Stimulated activated CD8-positive, alpha-beta memory T cell treated with anti-CD3 and anti-CD28 coated beads, Interleukin-4, amount 100 ng/mL, for 4 hours (primary cell): Measurements from ENCODE around the gene FSD2.
"Not testable (repeated sequence)": the region's sequence is repeated elsewhere in the genome, so short reads cannot be mapped to it uniquely, and the experiment has no call there.

ENCODE experiments used
- DNase-seq, 2 donors: peaks; one replicate each; pipeline ENCODE4 v3.0.0-alpha.2; 2020; ENCODE audit warnings: low read depth in 2 of 2, low spot score in 1 of 2

The FSD2 gene

DNA sequence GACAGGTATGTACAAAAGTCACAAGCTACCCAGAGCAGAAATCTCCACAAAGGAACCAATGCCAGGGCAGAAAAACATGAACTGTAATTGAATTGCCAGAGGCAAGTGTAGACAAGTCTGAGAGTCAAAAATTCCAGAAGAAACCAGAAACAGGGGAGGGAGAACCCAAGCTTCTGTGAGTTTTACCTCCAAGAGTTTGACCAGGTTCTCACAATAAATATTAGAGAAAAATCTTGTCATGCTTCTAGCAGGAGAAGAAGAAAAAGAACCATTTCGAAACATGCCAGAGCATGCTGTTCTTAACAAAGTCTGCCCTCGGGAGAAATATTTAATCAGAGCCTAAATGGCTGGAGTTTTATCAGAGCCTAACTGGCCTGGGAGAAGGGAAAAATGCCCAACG lies 63.7 kb downstream of the FSD2 start:
- DNase-seq: no peak

DNA sequence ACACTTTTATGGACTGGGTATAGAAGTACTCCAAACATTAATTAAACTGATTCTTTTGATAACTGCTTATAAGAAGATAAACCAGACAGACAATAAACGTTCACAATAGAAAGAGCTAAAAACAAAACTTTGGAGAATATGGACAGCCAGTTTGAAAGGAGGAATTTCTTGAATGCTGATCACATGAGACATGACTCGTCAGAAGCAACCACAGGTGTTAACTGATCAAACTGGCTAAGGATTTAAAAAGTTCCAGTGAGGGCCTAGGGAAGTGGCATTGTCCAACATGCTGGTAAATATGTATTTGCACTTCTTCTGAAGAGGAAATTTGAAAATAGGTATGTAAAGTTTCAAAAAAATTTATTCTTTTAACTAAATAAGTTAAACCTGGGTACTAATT lies 66.8 kb downstream of the FSD2 start:
- no peak for DNase-seq

DNA sequence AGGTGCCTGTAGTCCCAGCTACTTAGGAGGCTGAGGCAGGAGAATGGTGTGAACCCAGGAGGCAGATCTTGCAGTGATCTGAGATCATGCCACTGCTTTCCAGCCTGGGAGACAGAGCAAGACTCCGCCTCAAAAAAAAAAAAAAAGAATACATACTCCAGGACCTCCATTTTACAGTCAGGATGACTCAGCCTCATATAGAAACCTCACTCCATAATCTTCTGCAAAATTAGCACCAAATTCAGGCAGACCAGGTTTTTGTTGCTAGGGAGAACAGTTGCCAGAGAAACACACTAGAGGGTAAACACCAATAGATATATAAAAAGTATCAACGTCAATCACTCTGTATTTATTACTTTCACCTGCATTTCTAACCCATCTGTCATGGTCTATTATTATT lies 67.9 kb downstream of the FSD2 start:
- no peak for DNase-seq

DNA sequence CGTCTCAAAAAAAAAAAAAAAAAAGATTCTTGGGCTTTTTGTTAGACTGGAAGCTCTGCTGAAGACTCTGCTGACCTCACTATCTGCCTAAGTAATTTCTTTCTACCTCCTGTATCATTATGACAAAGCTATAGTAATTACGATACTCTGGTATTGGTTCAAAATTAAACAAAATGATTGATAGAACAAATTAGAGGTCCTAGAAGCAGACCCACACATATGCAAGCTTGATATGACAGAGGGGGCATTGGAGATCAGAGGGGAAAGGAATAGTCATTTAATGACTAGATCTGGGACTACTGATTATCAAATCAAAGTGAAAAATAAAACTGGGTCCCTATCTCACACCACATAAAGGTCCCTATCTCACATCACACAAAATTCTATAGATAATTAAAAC lies 74.3 kb downstream of the FSD2 start:
- no peak for DNase-seq

DNA sequence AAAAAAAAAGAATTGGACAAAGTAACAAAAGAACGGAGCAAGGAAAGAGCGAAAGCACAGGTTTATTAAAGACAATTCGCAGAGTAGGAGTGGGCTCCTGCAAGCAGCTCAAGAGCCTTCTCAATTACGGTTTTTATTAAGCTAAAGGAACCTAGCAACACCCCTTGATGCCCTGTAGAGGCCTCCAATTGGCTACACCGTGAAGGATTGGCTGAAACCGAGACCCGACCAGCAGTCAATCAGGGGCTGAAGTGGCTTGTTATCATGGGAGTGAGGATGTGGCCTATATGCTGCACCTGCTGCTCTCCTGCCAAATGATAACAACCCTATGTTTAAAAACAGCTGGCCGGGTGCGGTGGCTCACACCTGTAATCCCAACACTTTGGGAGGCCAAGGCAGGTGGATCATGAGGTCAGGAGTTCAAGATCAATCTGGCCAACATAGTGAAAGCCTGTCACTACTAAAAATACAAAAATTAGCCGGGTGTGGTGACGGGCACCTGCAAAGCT lies 75.8 kb downstream of the FSD2 start:
- no peak for DNase-seq

DNA sequence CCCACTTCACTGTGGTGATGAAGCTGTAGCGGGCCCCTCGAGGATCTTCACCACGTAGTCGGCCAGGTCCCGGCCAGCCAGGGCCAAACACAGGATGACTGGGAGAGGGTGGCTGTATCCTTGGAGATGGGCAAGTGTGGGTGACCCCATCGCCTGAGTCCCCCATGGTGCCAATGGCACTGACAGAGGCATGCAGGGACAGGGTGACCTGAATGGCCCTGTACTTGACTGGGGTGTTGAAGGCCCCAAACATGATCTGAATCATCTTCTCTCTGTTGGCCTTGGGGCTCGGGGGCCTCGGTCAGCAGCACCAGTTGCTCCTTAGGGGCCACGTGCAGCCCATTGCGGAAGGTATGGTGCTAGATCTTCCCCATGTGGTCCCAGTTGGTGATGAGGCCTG lies 79.1 kb downstream of the FSD2 start:
- no peak for DNase-seq

DNA sequence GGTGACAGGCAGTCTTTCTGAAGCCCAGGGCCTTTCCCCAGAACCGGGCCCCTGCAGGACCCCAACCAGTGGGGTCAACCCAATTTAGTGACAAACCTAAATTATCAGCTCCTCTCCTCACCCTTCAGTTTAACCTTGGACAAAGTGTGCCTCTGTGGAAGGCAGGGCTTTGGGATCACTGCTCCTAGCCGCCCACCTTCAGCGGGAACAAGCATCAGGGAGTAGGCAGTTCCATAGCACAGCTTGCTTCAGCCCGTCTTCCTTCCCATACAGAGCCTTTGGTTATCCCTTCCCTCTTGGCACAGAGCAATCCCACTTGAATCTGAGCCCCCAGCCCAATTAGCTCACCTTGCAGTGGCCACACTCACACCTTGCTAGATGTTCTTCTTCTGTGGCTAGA lies 90.9 kb downstream of the FSD2 start:
- DNase-seq: no peak

DNA sequence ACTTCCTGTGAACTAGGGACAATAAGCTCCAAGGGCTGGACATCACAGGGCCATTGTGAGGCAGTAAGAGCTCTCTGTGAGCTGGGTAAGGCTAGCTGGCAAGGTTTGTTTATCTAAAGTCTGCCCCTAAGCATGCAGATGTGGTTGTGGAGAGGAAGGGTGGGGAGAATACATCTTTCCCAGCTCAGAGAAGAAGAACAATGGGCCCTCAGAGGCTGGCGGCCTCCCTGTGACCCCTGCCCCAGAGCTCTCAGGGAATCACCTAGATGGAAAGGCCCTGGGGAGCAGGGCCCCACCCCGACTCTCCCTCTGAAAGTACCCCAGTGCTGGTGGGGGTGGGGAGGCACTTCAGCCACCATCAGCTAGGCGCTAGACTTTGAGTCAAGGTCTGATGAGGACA lies 91.9 kb downstream of the FSD2 start:
- no peak for DNase-seq

DNA sequence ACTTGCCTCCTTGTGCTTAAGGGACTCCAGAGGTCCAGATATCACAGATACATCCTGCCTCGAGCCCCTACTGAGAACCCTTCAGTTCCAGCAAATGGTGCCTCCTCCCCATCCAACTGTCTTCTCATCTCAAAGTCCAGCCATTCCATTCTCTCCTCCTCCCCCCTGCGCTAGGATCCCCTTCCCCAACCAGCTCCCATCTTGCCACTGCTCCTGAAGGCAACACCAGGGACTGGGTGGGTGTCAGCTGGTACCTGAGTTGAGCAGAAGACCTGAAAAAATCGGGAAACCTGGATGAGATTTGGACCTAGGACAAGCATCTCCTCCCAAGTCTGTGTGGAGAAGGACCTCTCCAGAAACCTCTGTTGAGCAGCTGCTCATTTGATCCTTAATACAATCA lies 93.8 kb downstream of the FSD2 start:
- no peak for DNase-seq

DNA sequence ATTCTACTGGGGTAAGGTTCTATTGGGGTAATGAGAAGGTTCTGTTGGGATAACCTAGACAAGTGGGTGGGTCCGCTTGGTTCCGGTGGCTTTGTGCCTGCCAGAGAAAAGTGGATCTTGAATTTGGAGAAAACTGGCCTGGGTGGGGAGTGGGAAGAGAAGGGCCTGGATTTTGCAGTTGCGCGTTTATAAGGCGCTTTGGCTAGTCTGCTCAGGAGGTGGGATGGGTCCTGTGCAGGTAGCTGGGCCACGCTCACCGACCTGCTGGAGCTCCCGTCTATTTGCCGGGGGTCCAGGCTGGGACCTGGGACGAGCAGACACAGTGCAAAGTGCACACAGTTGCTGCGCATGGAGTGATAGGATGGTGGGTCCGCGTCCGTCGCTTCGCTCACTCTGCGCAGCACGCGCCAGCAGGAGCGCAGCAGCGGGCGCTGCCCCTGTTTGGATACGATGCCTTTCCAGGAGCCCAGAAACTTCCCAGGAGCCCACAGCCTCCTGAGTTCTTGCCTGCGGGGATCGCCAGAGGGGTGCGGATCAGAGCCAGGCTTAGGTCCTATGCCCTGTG lies 94.9 kb downstream of the FSD2 start:
- DNase-seq: no peak

DNA sequence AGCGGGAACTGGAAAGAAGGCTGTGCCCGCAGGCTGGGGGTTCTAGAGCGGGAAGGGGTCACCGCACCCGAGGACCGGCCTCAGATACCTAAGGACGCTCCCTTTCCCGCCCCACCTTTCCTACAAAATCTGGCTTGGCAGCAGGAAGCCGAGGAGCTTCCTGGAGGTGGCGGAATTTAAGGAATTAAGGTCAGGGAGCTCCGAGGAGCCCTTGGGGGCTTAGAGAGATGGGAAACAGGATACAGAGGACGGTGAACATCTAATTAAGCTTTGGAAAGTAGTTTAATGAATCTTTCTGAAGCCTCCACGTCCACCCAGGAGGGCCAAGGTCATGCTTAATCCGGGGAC lies 95.7 kb downstream of the FSD2 start:
- no peak for DNase-seq

DNA sequence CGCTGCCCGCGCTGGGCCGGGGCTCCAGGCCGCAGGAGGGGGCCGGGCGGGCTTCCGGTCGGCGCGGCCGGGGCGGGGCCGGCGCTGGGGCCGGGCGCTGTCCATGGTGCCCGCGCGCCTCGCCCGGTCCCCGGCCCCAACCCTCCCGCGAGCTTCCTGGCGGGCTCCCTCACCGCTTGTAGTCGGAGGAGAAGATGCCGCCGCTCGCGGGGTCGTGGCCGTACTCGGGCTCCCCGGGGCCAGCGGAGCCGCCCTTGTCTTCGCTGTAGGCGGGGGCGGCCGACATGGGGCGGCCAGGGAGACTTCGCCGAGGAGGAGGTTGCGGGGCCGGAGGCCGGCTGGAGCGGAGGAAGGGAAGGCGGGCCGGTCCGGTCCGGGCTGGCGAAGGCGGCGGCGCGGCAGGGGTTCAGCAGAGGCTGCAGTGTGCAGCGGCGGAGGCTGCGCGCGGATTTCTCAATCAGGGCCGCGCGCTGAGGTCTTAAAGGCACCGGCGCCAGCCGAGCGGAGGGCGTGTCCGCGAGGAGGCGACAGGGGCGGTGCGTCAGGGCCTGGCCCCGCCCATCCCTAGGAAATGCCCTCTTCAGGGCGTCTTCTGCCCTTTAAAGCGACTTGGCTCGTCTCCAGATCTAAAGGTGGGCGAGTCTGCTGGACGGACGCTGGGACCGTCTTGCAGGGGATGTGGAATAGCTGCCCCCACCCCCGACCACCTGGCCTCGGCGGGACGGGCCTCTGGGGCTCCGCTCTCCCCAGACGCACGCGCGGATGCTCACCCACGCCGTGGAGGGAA lies 96.3 kb downstream of the FSD2 start, which contains the start of gene AP3B2:
AP3B2 (minus strand) TSS at position 455 of the 787 bp plus-strand sequence; CDS start at position 286, 169 bp downstream.
- peak; percentile 14 to 25 for DNase-seq

DNA sequence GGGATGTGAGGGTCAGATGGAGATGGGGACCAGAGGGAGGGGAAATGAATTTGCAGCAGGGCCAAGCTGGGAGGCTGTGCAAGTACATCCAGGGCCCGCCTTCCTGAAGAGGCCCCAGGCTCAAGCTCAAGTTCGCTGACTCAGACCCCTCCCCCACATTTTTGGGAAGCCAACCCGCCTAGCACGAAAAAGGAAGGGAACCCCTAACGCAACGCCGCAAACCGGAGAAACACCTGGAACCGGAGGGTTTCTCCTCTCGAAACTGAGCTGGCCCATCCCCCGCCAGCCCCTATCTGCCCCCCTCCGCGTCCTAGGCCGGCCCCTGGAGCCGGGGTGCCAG lies 96.8 kb downstream of the FSD2 start:
- no peak for DNase-seq

DNA sequence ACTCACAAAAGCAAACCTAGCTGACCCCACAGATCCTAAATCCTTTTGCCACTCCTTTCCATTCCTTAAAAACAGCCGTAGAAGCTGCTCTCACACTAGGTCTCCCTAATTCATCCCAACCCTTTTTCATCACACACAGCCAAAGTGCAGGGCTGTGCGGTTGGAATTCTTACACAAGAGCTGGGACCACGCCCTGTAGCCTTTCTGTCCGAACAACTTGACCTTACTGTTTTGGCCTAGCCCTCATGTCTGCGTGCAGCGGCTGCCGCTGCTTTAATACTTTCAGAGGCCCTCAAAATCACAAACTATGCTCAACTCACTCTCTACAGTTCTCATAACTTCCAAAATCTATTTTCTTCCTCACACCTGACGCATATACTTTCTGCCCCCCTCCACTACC lies 100.0 kb downstream of the FSD2 start:
- DNase-seq: not testable (repeated sequence)
